GM21447 (cell line): Measurements from ENCODE around the gene USP32.
"Not testable (repeated sequence)": the region's sequence is repeated elsewhere in the genome, so short reads cannot be mapped to it uniquely, and the experiment has no call there.

ENCODE experiments used
- ATAC-seq: cut with Tn5 transposase; IDR thresholded peaks from one replicate; pipeline ENCODE4 v1.9.1; 2021; ENCODE audit not compliant: unreplicated experiment

Gene USP32

DNA sequence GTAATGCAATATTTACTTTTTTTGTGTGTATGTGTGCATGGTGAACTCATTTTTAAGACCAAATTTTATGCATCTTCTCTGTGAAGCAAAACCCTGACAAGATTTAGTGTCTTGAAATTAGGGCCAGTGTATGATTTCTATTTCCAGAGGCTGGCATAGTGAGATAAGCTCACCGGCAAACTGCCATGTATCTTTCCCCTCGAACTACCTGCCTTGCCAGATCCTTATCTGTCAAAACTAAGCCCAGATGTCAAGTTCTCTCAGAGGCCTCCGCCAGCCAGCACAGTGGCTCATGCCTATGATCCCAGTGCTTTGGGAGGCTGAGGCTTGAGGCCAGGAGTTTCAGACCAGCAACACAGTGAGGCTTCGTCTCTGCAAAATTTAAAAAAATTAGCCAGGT is 10.0 kb downstream of the USP32 start:
- ATAC-seq: no peak

DNA sequence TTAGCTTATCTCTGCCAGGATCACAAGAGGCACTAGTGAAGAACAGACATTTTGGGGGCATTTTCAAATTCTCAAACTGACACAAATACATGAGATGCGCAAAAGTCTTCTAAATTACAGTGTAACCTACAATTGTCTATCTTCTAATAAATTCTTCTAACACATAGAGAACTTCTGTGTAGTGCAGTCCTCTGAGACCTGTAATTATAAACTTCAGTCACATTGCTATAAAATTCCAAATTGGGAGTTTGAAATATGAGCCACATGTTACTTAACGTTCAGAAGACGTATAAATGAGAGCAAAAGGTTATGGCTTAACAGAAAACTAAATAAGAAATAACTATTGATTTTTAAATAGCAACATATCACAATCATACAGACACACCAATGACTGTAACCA is 12.5 kb downstream of the USP32 start:
- not testable (repeated sequence) for ATAC-seq

DNA sequence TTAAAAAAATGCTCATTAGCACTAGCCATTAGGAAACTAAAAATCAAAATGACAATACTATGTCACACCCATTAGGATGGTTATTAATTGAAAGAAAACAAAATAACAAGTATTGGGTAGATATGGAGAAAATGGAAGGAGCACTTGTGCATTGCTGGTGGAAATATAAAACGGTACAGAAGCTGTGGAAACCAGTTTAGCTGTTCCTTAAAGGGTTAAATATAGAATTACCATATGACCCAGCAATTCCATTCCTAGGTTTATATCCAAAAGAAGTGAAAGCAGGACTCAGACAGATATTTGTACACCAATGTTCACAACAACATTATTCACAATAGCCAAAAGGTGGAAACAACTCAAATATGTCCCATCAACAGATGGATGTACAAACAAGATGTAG is 13.7 kb downstream of the USP32 start:
- ATAC-seq: not testable (repeated sequence)

DNA sequence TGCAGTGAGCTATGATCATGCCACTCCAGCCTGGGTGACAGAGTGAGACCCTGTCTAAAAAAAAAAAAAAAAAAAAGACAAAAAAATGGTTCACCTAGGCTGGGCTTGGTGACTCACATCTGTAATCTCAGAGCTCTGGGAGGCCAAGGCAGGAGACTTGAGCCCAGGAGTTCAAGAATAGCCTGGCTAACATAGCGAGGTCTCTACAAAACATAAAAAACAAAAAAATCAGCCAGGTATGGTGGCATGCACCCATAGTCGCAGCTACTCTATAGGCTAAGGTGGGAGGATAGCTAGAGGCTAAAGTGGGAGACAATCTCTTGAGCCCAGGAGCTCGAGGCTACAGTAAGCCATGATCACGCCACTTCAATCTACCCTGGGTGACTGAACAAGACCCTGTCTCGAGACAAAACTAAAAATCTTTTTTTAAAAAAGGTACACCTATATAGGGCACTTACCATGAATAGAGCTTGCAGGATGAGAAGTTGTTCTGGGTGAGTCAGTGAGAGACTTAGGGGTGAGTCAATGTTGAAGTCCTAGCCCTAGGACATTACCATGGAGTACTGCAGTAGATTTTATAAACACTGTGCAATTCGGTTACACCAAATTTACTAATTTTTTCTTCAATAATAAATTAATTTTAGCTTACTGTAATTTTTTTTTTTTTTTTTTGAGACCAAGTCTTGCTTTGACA is 19.0 kb downstream of the USP32 start:
- ATAC-seq: no peak

DNA sequence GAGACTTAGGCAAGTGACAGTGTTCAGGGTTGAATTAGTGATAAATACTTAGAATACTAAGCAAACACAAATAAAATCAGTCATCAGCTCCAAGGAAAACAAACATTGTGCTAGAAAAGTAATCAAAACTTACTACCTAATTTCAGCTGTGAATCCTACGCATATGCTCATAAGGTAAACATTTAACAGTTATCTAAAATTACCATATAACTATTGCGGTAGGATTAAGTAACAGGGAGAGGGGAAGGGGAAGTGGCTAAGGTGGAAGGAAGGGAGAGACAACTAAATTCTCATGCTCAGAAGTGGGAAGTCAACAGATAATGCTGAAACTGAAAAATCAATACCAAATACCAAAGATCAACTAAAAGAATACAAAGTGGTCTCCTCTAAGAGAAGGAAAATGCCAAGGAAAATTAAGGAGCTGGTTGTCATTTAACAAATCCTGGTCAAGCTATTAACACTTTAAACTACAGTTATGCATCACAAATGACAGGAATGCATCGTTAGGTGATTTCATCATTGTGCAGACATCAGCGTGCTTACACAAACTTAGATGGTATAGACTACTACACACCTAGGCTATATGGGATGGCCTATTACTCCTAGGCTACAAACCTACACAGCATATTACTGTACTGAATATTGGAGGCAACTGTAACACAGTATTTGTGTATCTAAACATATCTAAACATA is 20.0 kb downstream of the USP32 start:
- ATAC-seq: no peak

DNA sequence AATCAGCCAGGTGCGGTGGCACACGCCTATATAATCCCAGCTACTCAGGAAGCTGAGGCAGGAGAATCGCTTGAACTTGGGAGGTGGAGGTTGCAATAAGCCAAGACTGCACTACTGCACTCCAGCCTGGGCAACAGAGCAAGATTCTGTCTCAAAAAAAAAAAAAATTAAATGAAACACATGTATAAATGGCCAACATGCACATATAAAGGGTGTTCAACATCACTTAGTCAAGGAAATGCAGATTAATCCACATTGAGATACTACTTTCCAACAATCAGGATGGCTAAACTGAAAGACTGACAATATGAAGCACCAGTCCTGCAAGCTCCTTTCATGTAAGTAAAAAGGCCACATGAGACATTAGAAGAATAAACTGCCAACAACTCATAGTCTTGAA is 20.5 kb downstream of the USP32 start:
- ATAC-seq: no peak

DNA sequence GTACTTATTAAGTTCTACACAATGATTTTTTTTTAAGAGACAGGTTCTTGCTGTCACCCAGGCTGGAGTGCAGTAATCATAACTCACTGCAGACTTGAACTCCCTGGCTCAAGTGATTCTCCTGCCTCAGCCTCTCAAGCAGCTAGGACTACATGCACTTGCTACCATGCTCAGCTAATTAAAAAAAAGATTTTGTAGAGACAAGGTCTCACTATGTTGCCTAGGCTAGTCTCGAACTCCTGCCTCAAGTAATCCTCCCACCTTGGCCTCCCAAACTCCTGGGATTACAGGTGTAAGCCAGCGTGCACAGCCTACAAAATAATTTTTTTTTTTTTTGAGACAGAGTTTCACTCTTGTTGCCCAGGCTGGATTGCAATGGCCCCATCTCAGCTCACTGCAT is 22.2 kb downstream of the USP32 start:
- no peak for ATAC-seq

DNA sequence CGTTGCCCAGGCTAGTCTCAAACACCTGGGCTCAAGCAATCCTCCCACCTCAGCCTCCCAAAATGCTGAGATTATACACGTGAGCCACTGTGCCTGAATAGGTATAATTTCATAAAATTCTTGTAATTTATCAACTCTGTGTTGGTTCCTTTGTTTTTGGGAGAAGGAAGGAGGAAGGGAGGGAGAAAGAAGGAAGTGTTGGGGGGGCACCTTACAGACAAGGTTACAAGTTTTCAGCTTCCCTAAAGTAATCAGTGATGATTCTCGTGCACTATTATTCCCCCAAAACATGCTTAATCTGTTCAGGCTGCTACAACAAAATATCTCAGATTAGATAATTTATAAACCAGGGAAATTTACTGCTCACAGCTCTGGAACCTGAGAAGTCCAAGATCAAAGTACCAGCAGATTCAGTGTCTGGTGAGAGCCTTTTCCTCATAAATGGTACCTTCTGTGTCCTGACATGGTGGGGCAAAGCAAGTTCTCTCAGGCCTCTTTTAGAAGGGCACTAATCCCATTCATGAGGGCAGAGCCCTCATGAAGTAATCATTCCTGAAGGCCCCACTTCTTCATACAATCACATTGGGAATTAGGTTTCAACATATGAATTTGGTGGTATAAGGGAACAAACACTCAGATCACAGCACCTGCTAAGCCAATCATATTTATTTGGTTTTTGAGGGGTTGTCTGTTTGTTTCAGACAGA is 28.1 kb downstream of the USP32 start:
- no peak for ATAC-seq

DNA sequence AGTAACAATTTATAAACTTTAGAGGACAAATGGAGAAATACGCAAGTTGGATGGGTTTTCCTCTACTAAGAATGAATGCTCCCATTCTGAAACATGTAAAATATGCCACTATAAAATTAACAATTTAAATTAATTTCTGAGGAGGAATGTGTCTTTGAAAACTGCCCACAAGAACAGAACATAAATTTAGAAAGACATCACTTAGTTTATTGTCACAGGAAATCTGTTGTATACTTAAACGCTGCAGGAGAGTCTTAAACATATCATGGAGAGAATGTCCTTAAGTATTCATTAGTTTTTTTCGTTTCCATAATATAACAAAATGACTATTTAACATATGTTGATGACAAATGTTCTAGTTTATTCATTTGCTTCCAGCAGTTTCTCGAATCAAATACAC is 29.6 kb downstream of the USP32 start:
- no peak for ATAC-seq

DNA sequence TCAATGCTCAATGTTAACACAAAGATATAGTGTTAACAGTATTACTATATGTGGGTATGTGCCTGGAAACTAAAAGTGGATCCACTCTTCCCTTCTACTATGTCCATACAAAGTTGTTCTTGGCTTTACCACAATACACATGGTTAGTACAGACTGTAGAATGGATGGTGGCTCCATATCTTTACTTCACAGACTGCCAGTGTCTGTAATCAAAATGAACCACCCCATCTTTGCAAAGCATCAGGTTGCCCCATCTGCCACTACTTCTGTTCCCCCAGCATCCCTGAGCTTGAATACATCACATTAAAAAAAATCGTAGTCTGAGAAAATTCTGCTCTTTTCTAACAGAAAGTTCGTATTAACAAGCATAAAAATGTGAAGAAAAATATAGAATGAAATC is 30.0 kb downstream of the USP32 start:
- no peak for ATAC-seq

DNA sequence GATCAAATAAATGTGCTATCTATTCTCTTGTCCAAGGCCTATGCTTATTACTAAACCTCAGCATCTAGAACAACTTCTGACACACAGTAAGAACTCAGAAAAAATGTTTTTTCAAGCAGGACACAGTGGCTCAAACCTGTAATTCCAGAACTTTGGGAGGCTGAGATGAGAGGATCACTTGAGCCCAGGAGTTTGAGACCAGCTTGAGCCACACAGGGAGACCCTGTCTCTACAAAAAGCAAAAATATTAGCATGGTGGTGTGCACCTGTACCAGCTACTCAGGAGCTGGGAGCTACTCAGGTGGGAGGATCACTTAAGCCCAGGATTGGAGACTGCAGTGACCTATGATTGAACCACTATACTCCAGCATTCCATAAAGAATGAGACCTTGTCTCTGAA is 32.5 kb downstream of the USP32 start:
- no peak for ATAC-seq

DNA sequence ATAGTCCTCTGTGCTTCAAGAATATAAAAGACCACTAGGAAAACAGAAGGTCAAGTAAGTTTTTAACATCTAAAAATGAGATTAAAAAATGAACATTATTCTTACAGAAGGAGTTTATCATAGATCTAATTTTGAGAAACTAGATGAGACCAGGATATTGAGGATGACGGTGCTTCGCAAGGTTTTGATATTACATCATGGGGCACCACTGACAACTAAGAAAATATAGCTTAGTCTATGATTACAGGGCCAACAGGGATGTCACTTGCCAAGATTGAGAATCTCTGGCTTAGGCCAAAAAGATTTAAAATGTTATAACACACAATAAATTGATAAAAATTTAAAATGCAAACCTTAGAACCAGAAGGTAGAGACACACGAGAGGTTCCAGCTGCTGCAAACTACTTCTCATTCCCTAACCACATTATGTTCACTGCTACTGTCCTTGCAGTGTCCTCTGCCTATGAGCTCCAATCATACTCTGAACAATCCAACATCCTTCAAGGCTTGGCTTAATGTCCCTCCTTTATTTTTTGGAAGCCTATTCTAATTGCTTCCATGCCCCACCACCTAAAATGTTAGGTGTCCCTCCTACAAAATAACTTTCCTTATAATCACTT is 33.2 kb downstream of the USP32 start:
- no peak for ATAC-seq

DNA sequence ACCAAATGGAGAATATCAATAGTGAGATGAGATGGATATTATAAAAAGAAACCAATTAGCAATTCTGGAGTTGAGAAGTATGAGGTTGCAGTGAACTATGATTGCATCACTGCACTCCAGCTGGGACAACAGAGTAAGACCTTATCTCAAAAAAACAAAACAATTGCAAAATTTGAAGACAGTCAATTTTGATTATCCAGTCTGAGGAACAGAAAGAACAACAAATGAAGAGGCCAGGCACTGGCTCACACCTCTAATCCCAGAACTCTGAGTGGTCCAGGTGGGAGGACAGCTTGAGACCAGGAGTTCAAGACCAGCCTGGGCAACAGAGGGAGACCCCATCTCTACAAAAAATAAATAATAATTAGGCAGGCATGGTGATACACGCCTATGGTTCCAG is 35.0 kb downstream of the USP32 start:
- ATAC-seq: no peak

DNA sequence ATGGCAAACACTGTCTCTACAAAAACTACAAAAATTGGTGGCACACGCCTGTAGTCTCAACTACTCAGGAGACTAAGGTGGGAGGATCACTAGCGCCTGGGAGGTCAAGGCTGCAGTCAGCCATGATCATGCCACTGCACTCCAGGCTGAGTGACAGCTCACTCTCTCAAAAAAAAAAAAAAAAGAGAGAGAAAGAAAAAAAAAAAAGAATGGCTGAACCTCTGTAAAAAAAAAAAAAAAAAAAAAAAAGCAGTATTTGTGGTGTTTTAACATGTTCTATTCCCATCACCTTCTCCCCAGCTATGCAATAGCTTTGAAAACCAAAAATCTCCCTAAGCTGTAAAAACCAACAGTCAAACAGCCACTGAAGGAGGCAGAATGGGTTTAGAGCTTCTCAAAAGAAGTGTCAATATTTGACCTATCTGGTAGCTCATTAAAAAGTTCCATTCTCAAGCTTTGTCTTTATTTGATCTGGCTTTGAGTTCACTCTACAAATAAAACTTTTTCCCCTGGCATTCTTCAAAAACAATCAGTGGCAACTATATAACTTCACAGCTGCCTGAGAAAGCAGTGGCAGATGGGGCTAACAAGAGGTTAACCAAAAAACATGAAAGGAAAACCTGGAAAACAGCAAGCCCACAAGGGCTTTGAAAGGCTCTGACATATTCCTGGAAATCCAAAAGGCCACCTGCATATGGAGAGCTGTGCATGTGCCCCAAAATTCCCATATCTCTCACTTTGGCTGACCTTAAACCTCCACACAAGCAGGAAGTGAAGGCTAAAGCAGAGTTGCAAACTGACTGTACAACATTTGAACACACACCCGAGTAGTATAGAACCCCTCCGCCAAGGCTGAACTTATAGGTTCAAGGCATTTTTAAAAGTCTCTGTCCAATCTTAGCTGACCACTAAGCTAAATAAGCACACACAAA is 36.0 kb downstream of the USP32 start:
- ATAC-seq: no peak

DNA sequence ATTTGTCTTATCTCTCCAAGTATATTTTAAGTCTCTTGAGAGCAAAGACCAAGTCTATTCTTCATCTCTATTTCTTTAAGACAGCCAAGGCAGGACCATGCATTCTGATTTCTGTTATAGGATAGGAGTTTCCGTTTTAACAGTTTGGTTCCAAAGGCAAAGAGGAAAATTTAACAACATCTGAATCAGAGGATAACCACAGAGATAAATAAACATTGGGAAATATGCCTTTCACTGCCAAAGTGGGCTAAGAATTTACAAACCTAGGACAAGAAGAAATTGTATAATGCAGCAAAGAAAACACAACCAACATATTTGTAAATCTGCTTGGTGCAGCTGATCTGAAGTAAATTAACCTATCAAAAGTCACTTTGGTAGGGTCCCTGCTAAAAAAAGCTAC is 37.7 kb downstream of the USP32 start:
- no peak for ATAC-seq

DNA sequence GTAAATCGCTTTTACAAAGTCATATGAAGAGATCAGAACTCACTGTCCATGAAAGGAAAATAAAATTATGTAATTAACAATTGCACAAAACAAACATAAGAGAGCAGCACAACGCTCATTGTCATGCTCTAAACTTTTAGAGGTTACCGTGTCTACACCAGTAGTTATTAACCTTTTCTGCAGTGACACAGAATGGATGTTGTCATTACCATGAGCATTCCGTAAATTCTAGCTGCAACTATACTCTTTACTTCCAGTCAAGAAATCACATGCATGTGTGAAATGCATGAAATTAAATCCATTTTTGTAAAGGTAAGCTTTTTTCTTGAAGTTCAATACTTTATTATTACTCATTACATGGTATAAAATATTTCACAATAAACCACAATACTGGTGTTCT is 38.2 kb downstream of the USP32 start:
- no peak for ATAC-seq

DNA sequence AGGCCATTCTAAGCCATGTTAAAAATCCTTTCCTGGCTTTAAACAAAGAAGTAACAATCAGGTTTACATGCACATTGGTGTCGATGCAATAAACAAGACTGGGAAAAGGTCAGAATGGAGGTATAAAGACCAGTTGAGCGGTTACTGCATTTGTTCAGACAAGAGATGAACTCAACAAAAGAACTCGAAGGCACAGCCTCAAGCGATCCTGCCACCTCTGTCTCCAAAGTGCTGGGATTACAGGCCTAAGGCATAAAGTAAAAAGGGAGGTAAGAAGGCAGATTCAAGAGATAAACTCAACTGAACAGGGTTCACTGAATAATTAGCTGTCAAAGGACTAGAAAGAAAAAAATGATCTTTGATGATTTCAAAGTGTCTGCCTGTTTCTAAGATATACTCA is 39.4 kb downstream of the USP32 start:
- no peak for ATAC-seq

DNA sequence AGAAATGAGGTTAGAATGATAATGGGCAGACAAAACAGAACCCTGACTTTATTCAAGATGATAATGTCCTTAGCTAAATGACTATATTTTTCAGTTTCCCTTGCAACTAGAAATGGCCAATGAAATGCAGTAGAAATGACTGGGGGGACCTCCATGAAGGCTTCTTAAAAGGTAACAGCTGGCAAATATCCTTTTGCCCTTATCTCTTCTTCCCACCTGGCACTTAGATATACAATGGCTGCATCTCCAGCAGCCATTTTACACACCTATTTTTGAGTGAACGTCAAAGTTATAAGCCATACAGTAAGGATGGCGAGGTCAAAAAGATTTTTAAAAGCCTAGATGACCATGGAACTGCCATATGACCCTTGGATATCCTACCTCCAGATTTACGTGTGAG is 39.9 kb downstream of the USP32 start:
- ATAC-seq: no peak

DNA sequence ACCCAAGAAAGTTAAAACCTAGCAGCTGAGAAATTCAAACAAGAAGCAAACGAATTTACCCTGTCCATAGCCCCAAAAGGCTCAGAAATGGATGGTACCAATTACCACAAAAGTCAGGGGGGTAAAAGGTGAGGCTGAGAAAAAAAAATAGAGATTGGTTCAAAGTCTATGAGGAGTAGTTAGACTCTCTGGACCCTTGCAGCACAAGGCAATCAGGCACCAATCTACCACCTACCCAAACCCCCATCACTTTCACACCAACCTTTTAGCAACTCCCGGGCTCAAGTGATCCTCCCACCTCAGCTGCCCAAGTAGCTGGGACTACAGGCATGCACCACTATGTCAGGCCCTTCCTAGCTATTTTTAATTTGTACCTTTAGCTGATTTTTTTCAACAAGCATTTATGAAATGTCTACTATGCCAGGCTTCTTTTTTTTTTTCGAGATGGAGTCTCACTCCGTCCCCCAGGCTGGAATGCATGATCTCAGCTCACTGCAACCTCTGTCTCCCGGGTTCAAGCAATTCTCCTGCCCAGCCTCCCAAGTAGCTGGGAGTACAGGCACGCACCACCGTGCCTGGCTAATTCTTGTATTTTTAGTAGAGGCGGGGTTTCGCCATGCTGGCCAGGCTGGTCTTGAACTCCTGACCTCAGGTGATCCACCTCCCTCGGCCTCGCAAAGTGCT is 40.8 kb downstream of the USP32 start:
- ATAC-seq: no peak

DNA sequence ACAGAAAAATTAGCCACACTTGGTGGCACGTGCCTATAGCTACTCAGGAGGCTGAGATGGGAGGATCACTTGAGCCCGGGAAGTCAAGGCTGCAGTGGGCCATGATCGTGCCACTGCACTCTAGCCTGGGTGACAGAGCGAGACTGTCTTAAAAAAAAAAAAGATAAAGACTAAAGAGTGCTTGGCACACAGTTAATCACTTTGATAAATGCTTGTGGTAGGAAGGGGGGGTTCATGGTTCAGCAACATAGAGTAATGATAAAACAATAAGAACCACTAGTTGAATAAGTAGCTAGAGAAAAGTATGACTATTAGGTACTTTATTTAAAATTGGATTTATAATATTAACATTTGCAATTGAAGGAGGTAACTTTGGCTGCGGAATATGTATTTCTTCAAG is 43.3 kb downstream of the USP32 start:
- ATAC-seq: no peak
